HCT116 (cell line): ENCODE data around the gene ATP8B3. TPM values are rescaled to one million over a fixed set of nuclear protein-coding genes. Genes with fewer than 3 reads are reported as not detected.

Experiments
- ATAC-seq: fragments of 200-7000 bp; cut with Tn5 transposase; 2 replicates; pipeline ENCODE4 v1.9.1; 2020; ENCODE audit warnings: mild to moderate bottlenecking, moderate library complexity
- BruUV-seq: library from RNA; stranded (reverse); fragments of 400-500 nt; replicated peaks from 2 replicates; lab custom pipeline; 2021; lab: Mats Ljungman, UMichigan
- CTCF ChIA-PET: fragments of 300-600 bp; sonication (Branson Sonifier 250); formaldehyde crosslinking; loops from one replicate; lab custom pipeline; 2021; ENCODE audit warnings: antibody characterized with exemption; lab: Charles Lee
- POLR2A ChIA-PET: fragments of 300-600, 350-600 bp; sonication (Branson Sonifier 250); formaldehyde crosslinking; loops from one replicate; lab custom pipeline; 2021; ENCODE audit warnings: antibody characterized with exemption; lab: Charles Lee
- RAD21 ChIA-PET, 2 experiments: fragments of 300-600 bp; sonication (Branson Sonifier 250); formaldehyde crosslinking; loops; one replicate each; lab custom pipeline; 2023; ENCODE audit warnings: low total read pairs in 2 of 2; ENCODE audit not compliant: uncharacterized antibody in 2 of 2, unreplicated experiment in 2 of 2, low non-redundant PET in 1 of 2; lab: Charles Lee
- DNase-seq: peaks from one replicate; pipeline ENCODE4 v3.0.0-alpha.2; 2010; ENCODE audit warnings: low read depth, low spot score
- H2AFZ ChIP-seq: fragments of 200-600 bp; shearing (Covaris generic), sonication (generic); 2 replicates; pipeline ENCODE4 v1.6.1; 2017; ENCODE audit warnings: low read depth, mixed run types, mixed read lengths, antibody characterized with exemption, low read length; ENCODE audit not compliant: poor library complexity, severe bottlenecking
- H3K27ac ChIP-seq: 2 replicates; pipeline ENCODE4 v1.5.1; 2012; ENCODE audit warnings: low read depth, low read length
- H3K27me3 ChIP-seq: fragments of 200-600 bp; sonication (generic); 2 replicates; pipeline ENCODE4 v1.6.1; 2016; ENCODE audit warnings: mixed run types, low read length, mixed read lengths; ENCODE audit not compliant: insufficient read depth
- H3K36me3 ChIP-seq, 2 experiments: fragments of 200-500 bp in 1 of 2; fragments of 200-600 bp in 1 of 2; sonication (Bioruptor generic) in 1 of 2; sonication (generic) in 1 of 2; 2 replicates each; pipeline versions ENCODE4 v1.5.1 to v1.6.1; 2014 to 2016; ENCODE audit warnings: low read length in 2 of 2, inconsistent platforms in 1 of 2, mixed read lengths in 1 of 2, mixed run types in 1 of 2; ENCODE audit not compliant: insufficient read depth in 2 of 2, control insufficient read depth in 1 of 2
- H3K4me1 ChIP-seq, 2 experiments: fragments of 200-600 bp in 1 of 2; sonication (generic) in 1 of 2; 2 replicates each; pipeline versions ENCODE4 v1.5.1 to v1.6.1; 2012 to 2017; ENCODE audit warnings: low read length in 2 of 2, inconsistent platforms in 1 of 2, mild to moderate bottlenecking in 1 of 2, mixed read lengths in 1 of 2, mixed run types in 1 of 2, moderate library complexity in 1 of 2; ENCODE audit not compliant: insufficient read depth in 2 of 2, control insufficient read depth in 1 of 2
- H3K4me2 ChIP-seq: fragments of 200-600 bp; sonication (generic); 2 replicates; pipeline ENCODE4 v1.6.1; 2017; ENCODE audit warnings: mixed run types, low read length, mixed read lengths
- H3K4me3 ChIP-seq, 2 experiments: fragments of 200-600 bp in 1 of 2; sonication (generic) in 1 of 2; replicated peaks in 1 of 2; 2 replicates each; pipeline ENCODE4 v1.5.1; 2011 to 2016; ENCODE audit warnings: low read length in 2 of 2, control low read depth in 1 of 2, low read depth in 1 of 2, mild to moderate bottlenecking in 1 of 2, mixed read lengths in 1 of 2, mixed run types in 1 of 2
- H3K79me2 ChIP-seq: fragments of 200-600 bp; sonication (generic); 2 replicates; pipeline ENCODE4 v1.6.1; 2017; ENCODE audit warnings: mild to moderate bottlenecking, mixed run types, low read length, moderate library complexity, mixed read lengths; ENCODE audit not compliant: insufficient read depth
- H3K9ac ChIP-seq: fragments of 200-600 bp; sonication (generic); 2 replicates; pipeline ENCODE4 v1.6.1; 2016; ENCODE audit warnings: low read length, mixed read lengths
- H3K9me2 ChIP-seq: fragments of 200-600 bp; sonication (generic), shearing (Covaris generic); 2 replicates; pipeline ENCODE4 v1.6.1; 2017; ENCODE audit warnings: mixed run types, mild to moderate bottlenecking, moderate library complexity; ENCODE audit not compliant: insufficient read depth
- H3K9me3 ChIP-seq, 2 experiments: fragments of 200-500 bp in 1 of 2; fragments of 200-600 bp in 1 of 2; sonication (Bioruptor generic) in 1 of 2; sonication (generic) in 1 of 2; 2 replicates each; pipeline ENCODE4 v1.6.1; 2014 to 2017; ENCODE audit warnings: low read length in 2 of 2, mixed read lengths in 2 of 2, inconsistent platforms in 1 of 2, low read depth in 1 of 2, mild to moderate bottlenecking in 1 of 2, mixed run types in 1 of 2, moderate library complexity in 1 of 2; ENCODE audit not compliant: control insufficient read depth in 1 of 2, insufficient read depth in 1 of 2
- H4K20me1 ChIP-seq: fragments of 200-600 bp; sonication (generic), shearing (Covaris generic); 2 replicates; pipeline ENCODE4 v1.6.1; 2017; ENCODE audit warnings: mixed run types, mild to moderate bottlenecking, moderate library complexity; ENCODE audit not compliant: insufficient read depth
- CBX3 ChIP-seq: IDR thresholded peaks from 2 replicates; pipeline ENCODE4 v1.6.1; 2012; ENCODE audit warnings: low read depth
- CEBPB ChIP-seq: IDR thresholded peaks from 2 replicates; pipeline ENCODE4 v1.6.1; 2012; ENCODE audit warnings: low read depth
- POLR2A ChIP-seq: IDR thresholded peaks from 2 replicates; pipeline ENCODE4 v1.7.0; 2011; ENCODE audit warnings: borderline replicate concordance; ENCODE audit not compliant: insufficient read depth, insufficient read length; ENCODE audit errors: extremely low read depth
- POLR2AphosphoS5 ChIP-seq: IDR thresholded peaks from 2 replicates; pipeline ENCODE4 v1.6.1; 2011; ENCODE audit warnings: mild to moderate bottlenecking, low read depth, low read length, moderate library complexity
- RAD21 ChIP-seq: IDR thresholded peaks from 2 replicates; pipeline ENCODE4 v1.6.1; 2012; ENCODE audit warnings: low read depth, mild to moderate bottlenecking
- SIN3A ChIP-seq: IDR thresholded peaks from 2 replicates; pipeline ENCODE4 v1.6.1; 2012; ENCODE audit warnings: low read depth
- SP1 ChIP-seq: IDR thresholded peaks from 2 replicates; pipeline ENCODE4 v1.6.1; 2012; ENCODE audit warnings: low read depth
- ZFX ChIP-seq: fragments of 450-650 bp; IDR thresholded peaks from 2 replicates; pipeline ENCODE4 v1.6.1; 2017
- ZNF274 ChIP-seq: fragments of 200-500 bp; sonication (Bioruptor generic); IDR thresholded peaks from 2 replicates; pipeline ENCODE4 v1.6.1; 2014; ENCODE audit warnings: mild to moderate bottlenecking, low read depth, low read length, inconsistent platforms
- intact Hi-C: fragments of 100-400 bp; cut with micrococcal nuclease; formaldehyde crosslinking; loops from 2 replicates; pipeline ENCODE4 v1.10.0; 2022
- total RNA-seq: library from RNA; stranded (reverse); gene quantifications from one replicate; pipeline ENCODE4 v1.2.1, GENCODE V29; 2021; ENCODE audit not compliant: unreplicated experiment
- TF ChIP-seq, protein P1 (sequence below): IDR thresholded peaks from 2 replicates; pipeline ENCODE4 v1.6.1; 2011; ENCODE audit warnings: mild to moderate bottlenecking, low read length, moderate library complexity; ENCODE audit not compliant: insufficient replicate concordance; ENCODE audit errors: extremely low read depth
- TF ChIP-seq, protein P2 (sequence below): IDR thresholded peaks from 2 replicates; pipeline ENCODE4 v1.6.1; 2012

Gene ATP8B3
- total RNA-seq, 1 experiment from 2014 or later = 17.0 TPM

DNA sequence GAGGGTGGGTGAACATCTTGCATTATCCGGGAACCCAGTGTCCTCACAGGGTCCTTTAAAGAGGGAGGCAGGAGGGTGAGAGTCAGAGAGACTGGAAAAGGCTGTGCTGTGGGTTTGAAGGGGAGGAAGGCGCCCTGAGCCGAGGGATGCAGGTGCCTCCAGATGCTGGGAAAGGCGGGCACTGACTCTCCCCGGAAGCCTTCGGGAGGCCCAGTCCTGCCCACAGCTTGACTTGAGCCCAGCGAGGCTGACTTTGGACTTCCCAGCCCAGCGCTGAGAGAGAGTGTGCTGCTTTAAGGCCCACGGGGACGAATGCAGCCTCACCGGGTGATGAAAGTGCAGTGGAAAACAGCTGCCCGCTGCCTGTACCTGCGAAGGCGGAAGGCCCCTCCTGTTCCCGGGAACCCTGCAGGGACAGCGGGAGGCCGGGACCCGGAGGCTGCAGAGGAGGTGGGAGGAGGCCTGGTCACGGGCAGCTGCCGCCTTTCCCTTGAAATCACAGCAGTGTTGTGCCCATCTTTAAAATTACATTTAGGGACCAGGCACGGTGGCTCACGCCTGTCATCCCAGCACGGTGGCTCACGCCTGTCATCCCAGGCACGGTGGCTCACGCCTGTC is 20.1 kb upstream of the ATP8B3 start:
- TF ChIP-seq SP1 (no peak), CEBPB (no peak), RAD21 (no peak), ZFX (no peak), POLR2A (no peak), ZNF274 (no peak), CBX3 (no peak), SIN3A (no peak), POLR2AphosphoS5 (no peak)
- TF ChIP-seq, protein P1, sequence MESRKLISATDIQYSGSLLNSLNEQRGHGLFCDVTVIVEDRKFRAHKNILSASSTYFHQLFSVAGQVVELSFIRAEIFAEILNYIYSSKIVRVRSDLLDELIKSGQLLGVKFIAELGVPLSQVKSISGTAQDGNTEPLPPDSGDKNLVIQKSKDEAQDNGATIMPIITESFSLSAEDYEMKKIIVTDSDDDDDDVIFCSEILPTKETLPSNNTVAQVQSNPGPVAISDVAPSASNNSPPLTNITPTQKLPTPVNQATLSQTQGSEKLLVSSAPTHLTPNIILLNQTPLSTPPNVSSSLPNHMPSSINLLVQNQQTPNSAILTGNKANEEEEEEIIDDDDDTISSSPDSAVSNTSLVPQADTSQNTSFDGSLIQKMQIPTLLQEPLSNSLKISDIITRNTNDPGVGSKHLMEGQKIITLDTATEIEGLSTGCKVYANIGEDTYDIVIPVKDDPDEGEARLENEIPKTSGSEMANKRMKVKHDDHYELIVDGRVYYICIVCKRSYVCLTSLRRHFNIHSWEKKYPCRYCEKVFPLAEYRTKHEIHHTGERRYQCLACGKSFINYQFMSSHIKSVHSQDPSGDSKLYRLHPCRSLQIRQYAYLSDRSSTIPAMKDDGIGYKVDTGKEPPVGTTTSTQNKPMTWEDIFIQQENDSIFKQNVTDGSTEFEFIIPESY = no peak
- TF ChIP-seq, protein P2, sequence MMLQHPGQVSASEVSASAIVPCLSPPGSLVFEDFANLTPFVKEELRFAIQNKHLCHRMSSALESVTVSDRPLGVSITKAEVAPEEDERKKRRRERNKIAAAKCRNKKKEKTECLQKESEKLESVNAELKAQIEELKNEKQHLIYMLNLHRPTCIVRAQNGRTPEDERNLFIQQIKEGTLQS = no peak
- TF ChIP-seq, all 23 proteins: peak for 0
- no peak overlapping the region for H3K4me3 ChIP-seq
- POLR2A ChIA-PET = no interaction called here

More for the DNA sequence above, 20.1 kb upstream of the ATP8B3 start:
- Histone ChIP-seq H3K36me3 (peaks cover 0 to 15% of the 10 kb centered on the region in 2 experiments; a peak in 2 of 4 replicates), H2AFZ (no peak overlapping the region), H3K4me1 (peaks cover 0 to 6% of the 10 kb centered on the region in 2 experiments; a peak in 2 of 4 replicates), H3K9ac (no peak overlapping the region), H3K9me2 (no peaks in the 10 kb centered on the region), H3K9me3 (no peaks in the 10 kb centered on the region), H4K20me1 (peaks cover 9% of the 10 kb centered on the region; the same call in 1 of the 2 replicates), H3K4me2 (no peak overlapping the region), H3K27ac (no peak overlapping the region), H3K27me3 (no peaks in the 10 kb centered on the region), H3K79me2 (peaks cover 68% of the 10 kb centered on the region)
- ATAC-seq (no peak), DNase-seq (no peak)
- no TSS peak for BruUV-seq
- intact Hi-C loops = no loop called here
- ChIA-PET RAD21 (no interaction called here), CTCF (no interaction called here)
